Amniotic epithelial cell (primary cell): ENCODE measurements around the gene C10orf71.
A peak's percentile ranks its signal among the peaks of the same experiment; 100 is the strongest.

Experiments used
- DNase-seq: peaks from one replicate; pipeline ENCODE4 v3.0.0-alpha.2; 2010; ENCODE audit warnings: low read depth

Gene C10orf71

DNA sequence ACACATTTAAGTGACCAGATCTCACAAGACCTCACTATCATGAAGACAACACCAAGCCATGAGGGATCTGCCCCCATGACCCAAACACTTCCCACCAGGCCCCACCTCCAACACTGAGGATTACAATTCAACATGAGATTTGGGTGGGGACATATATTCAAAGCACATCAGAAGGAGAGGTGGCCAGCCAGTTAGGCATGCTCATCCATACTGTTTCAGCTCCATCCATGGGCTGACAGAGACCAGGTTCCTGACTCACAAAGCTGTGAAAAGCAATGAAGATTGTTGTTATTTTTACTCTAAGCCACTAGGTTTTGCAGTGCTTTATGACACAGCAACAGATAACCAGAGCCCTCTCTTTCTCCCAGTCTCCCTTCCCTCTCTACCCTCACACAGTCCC lies 36.0 kb downstream of the C10orf71 start:
- no peak for DNase-seq

GRCh38 chr10:49335364-49335972 lies 36.5 kb downstream of the C10orf71 start:
- no peak for DNase-seq

GRCh38 chr10:49338604-49339003 lies 39.6 kb downstream of the C10orf71 start:
- no peak for DNase-seq

DNA sequence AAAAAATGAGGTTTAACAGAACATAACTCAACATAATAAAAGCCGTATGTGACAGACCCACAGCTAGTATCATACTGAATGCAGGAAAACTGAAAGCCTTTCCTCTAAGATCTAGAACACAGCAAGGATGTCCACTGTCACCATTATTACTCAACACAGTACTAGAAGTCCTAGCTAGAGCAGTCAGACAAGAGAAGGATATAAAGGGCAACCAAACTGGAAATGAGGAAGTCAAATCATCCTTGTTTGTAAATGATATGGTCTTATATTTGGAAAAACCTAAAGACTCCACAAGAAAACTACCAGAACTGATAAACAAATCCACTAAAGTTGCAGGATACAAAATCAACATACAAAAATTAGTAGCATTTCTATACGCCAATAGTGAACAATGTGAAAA lies 45.9 kb downstream of the C10orf71 start:
- DNase-seq = no peak

- no peak for DNase-seq
Measured at GRCh38 chr10:49347342-49347741, 48.4 kb downstream of the C10orf71 start.

GRCh38 chr10:49347827-49348226 lies 48.9 kb downstream of the C10orf71 start:
- no peak for DNase-seq

- no peak for DNase-seq
Measured at GRCh38 chr10:49348593-49348992, 49.6 kb downstream of the C10orf71 start.

DNA sequence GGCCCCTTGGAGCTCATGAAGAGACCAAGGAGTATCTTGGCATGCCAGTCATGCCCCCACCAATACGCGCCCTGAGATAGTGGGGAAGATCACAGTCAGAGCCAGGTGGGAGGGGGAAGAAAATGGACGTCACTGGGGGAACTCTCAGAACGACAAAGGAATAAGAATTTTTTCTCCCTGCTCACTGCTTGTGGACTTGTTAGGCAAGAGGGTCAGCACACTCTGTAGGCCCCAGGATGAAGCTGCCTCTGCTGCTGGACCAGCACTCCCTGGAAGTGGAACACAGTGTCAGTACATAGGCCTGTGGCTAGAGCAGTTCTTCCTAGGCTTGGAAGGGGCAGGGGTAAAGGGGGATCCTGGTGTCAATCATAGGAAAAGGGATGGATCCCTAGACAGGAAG lies 50.4 kb downstream of the C10orf71 start:
- no peak for DNase-seq

DNA sequence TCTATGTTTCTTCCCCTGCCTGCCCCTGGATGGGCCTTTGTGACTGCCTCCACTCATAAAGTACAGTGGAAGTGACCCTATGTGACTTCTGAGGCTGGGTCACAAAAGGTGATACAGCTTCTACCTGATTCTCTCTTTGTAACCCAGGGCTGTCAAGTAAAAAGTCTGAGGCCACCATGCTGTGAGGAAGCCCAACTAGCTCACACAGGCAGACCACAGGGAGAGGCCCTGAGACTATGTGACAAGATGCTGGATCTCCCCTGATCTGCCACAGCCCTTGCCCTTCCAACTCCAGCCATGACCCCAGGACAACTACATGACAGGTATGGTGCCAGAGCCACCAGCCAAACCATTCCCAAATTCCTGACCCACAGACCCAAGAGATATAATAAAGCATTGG lies 51.2 kb downstream of the C10orf71 start:
- no peak for DNase-seq

GRCh38 chr10:49350846-49351532 lies 52.0 kb downstream of the C10orf71 start:
- no peak for DNase-seq

DNA sequence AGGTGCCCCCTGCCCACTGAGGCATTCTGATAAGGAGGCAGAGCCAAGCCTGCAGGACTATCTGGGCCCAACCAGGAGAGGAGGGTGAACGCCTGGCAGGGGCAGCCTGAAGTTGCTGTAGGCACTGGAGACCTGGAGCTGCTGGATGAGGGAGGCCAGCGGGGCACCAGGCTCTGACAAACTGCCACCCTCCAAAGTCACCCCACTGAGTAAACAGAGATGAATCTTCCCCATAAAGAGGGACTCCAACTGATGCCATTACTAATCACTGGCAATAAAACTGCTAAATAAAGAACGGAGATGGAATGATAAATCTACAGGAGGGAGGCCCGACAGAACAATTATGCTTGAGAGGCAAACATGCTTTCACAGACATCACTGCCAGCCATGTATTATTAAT lies 52.7 kb downstream of the C10orf71 start:
- no peak for DNase-seq

GRCh38 chr10:49352323-49352722 lies 53.4 kb downstream of the C10orf71 start:
- no peak for DNase-seq

- no peak for DNase-seq
Measured at GRCh38 chr10:49353026-49353894, 54.3 kb downstream of the C10orf71 start.

DNA sequence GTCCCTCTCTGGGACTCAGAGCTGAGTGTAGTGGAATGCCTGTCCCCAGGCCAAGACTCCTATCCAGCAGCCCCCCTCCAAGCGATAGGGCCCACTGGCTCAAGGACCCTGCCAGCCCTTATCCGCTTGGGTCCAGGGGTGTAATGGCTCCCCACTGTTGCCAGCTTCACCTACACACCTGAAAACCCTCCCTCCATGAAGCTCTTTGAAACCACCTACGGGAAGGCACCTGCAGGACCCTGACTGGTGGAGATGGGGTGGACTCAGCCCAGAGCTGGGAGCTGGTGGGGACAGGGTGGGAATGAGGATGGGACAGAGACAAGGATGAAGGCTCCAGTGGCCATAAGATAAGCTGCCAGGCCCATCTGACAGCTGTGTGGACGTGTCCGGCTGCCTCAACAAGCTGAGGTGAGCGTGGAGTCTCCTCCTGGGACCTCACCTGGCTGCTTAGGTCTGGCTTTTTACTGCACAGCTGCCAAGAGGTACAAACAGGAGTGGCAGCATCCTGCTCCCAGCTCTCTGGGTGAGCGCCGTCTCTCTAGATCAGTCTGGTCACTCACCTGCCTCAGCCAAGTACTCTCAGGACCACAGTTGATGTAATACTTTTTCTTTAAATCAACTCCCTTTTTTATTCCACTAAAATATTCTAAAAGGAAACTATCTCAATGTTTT lies 55.1 kb downstream of the C10orf71 start:
- DNase-seq = no peak

DNA sequence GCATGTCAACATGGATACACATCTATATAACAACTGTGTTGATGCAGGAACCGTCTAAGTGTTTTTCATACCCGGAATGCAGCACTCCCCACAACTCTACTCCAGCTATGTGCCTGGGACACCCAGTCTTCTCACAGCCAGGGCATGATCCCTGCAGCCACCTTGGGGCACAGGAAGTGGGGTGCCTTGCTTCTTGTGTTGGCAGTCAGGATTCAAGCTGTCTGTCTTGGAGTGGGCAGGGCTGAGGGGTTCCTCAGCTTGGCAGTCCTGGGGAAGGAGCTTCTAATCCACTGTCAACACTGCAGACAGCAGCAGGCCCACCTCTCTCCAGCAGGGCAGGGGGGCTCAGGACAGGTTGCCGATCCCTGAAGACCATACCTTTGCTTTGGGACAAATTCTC lies 55.6 kb downstream of the C10orf71 start:
- no peak for DNase-seq

DNA sequence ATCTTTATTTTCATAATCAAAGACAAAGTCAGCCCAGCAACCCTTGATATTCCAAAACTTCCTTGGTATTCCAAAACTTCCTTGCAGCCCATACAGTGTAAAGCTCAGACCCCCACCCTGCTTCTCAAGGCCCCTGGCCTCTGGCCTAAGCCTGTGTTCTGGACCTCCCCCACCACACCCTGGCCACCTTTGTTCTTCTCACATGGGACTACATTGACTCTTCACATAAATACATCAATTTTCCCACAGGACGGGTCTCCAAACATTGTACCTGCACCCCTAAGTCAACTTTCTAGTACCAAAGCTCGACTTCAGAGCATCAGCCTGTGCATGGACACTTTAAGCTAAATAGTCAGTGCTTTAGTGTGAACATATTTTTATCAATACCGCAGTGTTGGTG lies 56.3 kb downstream of the C10orf71 start:
- DNase-seq = no peak

GRCh38 chr10:49356181-49356580 lies 57.2 kb downstream of the C10orf71 start:
- DNase-seq = no peak

DNA sequence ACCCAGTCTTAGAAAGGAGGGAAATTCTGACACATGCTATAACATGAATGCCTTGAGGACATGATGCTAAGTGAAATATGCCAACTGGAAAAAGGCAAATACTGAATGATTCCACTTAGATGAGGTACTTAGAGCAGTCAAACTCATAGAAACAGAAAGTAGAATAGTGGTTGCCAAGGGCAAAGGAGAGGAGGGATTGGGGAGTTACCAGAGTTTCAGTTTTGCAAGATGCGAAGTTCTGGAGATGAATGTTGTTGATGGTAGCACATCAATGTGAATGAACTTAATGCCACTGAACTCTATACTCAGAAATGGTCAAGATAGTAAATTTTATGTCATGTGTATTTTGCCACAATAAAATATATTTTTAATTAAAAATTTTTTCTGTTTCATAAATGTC lies 58.0 kb downstream of the C10orf71 start:
- DNase-seq = no peak

- DNase-seq = no peak
Measured at GRCh38 chr10:49357910-49358309, 58.9 kb downstream of the C10orf71 start.

DNA sequence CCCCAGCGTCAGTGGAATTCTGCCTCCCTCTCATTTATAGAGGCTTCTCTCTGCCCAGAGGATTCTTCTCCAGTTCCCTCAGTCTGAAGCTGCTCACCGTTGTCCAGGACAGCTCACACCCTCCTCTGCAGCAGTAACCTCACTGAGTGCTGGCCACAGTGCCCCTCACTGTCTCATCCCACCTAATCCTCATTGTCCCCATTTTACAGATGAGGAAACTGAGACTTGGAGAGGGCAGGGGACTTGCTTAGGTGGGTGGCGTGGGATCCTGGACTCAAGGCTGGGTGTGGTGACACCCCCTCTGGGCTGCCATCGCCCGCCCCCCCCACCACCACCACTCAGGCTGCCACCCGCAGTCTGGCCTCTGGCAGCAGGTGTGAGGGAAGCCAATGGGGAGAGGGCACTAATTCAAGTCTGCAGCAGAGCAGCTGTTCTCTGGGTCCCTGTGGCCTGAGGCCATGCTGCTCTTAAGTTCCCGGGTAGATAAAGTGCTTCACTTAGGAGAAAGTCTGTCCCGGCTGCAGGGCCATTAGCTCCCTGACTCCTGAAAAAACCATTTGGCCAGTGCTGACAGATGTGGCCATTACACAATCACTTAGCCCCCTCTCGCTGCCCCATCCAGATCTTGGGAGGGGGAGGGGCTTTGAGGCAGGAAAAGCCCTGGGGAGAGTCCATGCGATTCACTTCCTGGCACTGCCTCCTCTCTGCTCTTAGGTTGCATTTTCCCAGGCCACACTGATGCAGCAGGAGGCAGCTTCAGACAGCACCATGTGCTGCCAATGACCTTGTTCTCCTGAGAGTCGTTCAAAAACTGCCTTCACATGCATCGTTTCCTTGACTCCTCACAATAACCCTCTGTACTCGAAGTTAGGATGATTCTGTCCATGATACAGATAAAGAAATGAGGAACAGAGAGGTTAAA lies 60.6 kb downstream of the C10orf71 start:
- DNase-seq = peak; percentile 3
